ENCODE measurements around the gene HSF2BP.
"Not testable (repeated sequence)": the region's sequence is repeated elsewhere in the genome, so short reads cannot be mapped to it uniquely, and the experiment has no call there.

HSF2BP gene

DNA sequence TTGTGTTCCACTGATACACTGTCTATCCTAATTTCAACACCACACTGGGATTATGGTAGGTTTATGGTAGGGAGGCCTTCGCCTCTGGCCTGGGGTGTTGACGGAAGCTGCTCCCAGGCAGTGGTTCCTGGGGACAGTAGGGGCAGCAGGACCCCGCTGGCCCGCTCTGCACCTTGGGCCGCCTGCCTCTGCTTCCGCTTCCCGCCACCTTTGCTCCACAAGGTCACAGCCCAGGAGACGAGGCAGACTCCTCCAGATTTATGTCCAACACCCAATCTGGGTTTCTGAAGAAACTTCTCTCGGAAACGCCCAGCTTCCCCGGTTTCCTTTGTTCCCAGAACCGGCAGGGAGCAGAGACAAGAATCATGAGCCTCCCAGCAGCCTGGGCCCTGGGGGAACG, 155.4 kb downstream of the HSF2BP start:
- H3K36me3 ChIP-seq (ENCODE audit: control insufficient read depth, insufficient read depth, low read length, severe bottlenecking); H3K4me3 ChIP-seq (ENCODE audit: low read length); H3K9ac ChIP-seq (ENCODE audit: low read length); H3K9me3 ChIP-seq (ENCODE audit: control insufficient read depth, low read length); H3K27me3 ChIP-seq (replicated peaks; ENCODE audit: control insufficient read depth, insufficient read depth, low read length); DNase-seq (ENCODE audit: low read depth); H3K4me1 ChIP-seq (ENCODE audit: control insufficient read depth, insufficient read depth, low read length): not testable (repeated sequence)

DNA sequence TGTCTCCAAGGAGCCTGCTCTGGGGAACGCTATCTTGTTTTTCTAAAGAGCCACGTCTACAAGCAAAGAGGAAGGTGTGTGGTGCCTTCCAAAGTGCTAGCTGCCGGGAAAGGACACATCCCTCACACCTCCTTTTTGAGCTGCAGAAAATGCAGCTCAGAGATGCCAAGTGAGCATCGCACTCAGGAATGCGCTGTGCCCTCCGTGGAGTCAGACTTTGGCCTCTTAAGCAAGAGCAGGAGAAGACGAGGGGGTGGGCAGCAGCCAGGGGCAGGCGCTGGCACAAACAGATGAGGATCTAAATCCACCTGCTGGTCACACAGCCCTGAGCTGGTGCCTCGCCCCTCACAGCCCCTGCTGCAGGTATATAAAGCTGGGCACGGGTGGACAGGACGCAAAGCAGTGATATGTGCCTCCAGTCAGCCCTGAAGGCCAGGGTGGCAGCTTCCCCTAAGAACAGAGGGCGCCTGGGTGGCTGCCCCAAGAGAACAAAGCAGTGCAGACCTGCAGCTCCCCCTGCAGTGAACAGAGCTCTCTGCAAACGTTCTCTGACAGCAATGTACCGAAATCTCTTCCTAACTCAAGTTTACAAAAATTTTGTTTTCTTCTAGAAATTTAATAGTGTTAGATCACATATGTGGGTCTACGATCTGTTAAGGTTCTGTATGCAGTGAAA, 156.1 kb downstream of the HSF2BP start:
- not testable (repeated sequence) for H3K4me1 ChIP-seq (ENCODE audit: control insufficient read depth, insufficient read depth, low read length); H3K36me3 ChIP-seq (ENCODE audit: control insufficient read depth, insufficient read depth, low read length, severe bottlenecking); DNase-seq (ENCODE audit: low read depth); H3K9ac ChIP-seq (ENCODE audit: low read length); H3K9me3 ChIP-seq (ENCODE audit: control insufficient read depth, low read length); H3K4me3 ChIP-seq (ENCODE audit: low read length); H3K27me3 ChIP-seq (replicated peaks; ENCODE audit: control insufficient read depth, insufficient read depth, low read length)

- not testable (repeated sequence) for H3K27me3 ChIP-seq (replicated peaks; ENCODE audit: control insufficient read depth, insufficient read depth, low read length); H3K9me3 ChIP-seq (ENCODE audit: control insufficient read depth, low read length); H3K36me3 ChIP-seq (ENCODE audit: control insufficient read depth, insufficient read depth, low read length, severe bottlenecking); H3K4me3 ChIP-seq (ENCODE audit: low read length); DNase-seq (ENCODE audit: low read depth); H3K4me1 ChIP-seq (ENCODE audit: control insufficient read depth, insufficient read depth, low read length); H3K9ac ChIP-seq (ENCODE audit: low read length)
Measured at GRCh38 chr21:43502407-43503071, 156.7 kb downstream of the HSF2BP start.

GRCh38 chr21:43498924-43499323, 160.4 kb downstream of the HSF2BP start:
- not testable (repeated sequence) for H3K4me3 ChIP-seq (ENCODE audit: low read length); H3K9me3 ChIP-seq (ENCODE audit: control insufficient read depth, low read length); H3K27me3 ChIP-seq (replicated peaks; ENCODE audit: control insufficient read depth, insufficient read depth, low read length); H3K9ac ChIP-seq (ENCODE audit: low read length); DNase-seq (ENCODE audit: low read depth); H3K36me3 ChIP-seq (ENCODE audit: control insufficient read depth, insufficient read depth, low read length, severe bottlenecking); H3K4me1 ChIP-seq (ENCODE audit: control insufficient read depth, insufficient read depth, low read length)

DNA sequence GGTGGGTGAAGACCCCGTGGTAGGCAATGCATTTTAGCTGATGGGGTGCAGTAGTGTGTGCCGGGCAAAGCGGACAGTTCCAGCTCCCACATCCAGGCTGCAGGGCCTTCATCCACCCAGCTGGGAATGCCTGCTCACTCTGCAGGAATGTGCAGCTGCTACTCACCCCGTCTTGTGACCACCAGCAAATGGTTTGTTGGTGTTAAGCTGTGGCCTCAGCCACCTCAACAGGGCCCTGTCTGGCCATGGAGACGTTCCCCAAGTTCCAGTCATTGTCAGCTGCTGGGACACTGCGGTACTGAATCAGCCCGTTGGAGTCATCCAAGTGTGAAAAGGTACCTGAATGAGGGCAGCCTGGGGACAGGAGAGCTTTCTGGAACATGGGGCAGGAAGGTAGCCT, 161.2 kb downstream of the HSF2BP start:
- H3K36me3 ChIP-seq (ENCODE audit: control insufficient read depth, insufficient read depth, low read length, severe bottlenecking); H3K27me3 ChIP-seq (replicated peaks; ENCODE audit: control insufficient read depth, insufficient read depth, low read length); H3K4me3 ChIP-seq (ENCODE audit: low read length); H3K4me1 ChIP-seq (ENCODE audit: control insufficient read depth, insufficient read depth, low read length); H3K9me3 ChIP-seq (ENCODE audit: control insufficient read depth, low read length); H3K9ac ChIP-seq (ENCODE audit: low read length); DNase-seq (ENCODE audit: low read depth): not testable (repeated sequence)

GRCh38 chr21:43494279-43495012, 164.8 kb downstream of the HSF2BP start:
- H3K9me3 ChIP-seq (ENCODE audit: control insufficient read depth, low read length); H3K9ac ChIP-seq (ENCODE audit: low read length); H3K4me3 ChIP-seq (ENCODE audit: low read length); H3K36me3 ChIP-seq (ENCODE audit: control insufficient read depth, insufficient read depth, low read length, severe bottlenecking); DNase-seq (ENCODE audit: low read depth); H3K27me3 ChIP-seq (replicated peaks; ENCODE audit: control insufficient read depth, insufficient read depth, low read length); H3K4me1 ChIP-seq (ENCODE audit: control insufficient read depth, insufficient read depth, low read length): not testable (repeated sequence)

GRCh38 chr21:43493471-43493870, 165.8 kb downstream of the HSF2BP start:
- H3K27me3 ChIP-seq (replicated peaks; ENCODE audit: control insufficient read depth, insufficient read depth, low read length); DNase-seq (ENCODE audit: low read depth); H3K36me3 ChIP-seq (ENCODE audit: control insufficient read depth, insufficient read depth, low read length, severe bottlenecking); H3K9me3 ChIP-seq (ENCODE audit: control insufficient read depth, low read length); H3K4me1 ChIP-seq (ENCODE audit: control insufficient read depth, insufficient read depth, low read length); H3K4me3 ChIP-seq (ENCODE audit: low read length); H3K9ac ChIP-seq (ENCODE audit: low read length): not testable (repeated sequence)

DNA sequence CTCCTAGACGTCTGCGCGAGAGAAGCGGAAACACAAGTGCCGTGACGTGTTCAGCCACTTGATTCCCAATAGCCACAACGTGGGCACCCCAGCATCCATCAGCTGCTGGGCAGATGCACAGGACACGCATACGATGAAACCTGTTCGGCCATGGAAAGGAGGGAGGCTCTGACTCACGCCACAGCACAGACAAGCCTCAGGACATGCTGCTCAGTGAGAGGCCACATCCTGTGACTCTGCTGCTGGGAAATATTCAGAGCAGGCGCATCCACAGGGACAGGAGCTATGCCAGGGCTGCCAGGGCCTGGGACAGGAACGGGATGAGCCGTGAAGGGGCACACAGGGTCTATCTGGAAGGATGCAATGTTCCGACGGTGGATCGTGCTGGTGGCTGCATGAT, 171.1 kb downstream of the HSF2BP start:
- H3K27me3 ChIP-seq (replicated peaks; ENCODE audit: control insufficient read depth, insufficient read depth, low read length); H3K9me3 ChIP-seq (ENCODE audit: control insufficient read depth, low read length); DNase-seq (ENCODE audit: low read depth); H3K4me3 ChIP-seq (ENCODE audit: low read length); H3K9ac ChIP-seq (ENCODE audit: low read length); H3K4me1 ChIP-seq (ENCODE audit: control insufficient read depth, insufficient read depth, low read length); H3K36me3 ChIP-seq (ENCODE audit: control insufficient read depth, insufficient read depth, low read length, severe bottlenecking): not testable (repeated sequence)

DNA sequence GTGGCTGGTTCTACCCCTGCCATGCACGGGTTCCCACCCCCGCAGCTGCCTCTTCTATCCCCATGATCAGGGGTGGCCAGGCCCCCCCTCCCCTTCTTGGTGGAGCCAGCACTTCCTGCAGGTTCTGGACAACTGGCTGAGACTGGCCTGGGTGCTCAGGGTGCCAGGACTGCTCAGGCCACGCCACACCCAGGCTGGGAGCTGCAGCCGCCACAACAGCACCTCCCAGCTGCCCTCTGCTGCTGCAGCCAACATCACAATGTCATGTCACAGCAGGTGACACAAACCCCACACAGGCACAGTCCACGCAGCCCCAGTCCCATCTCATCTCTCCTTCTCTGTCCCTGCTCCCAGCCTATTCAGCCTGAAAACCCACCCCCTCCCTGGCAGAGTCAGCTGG, 173.2 kb downstream of the HSF2BP start:
- H3K4me1 ChIP-seq (ENCODE audit: control insufficient read depth, insufficient read depth, low read length); H3K9ac ChIP-seq (ENCODE audit: low read length); H3K9me3 ChIP-seq (ENCODE audit: control insufficient read depth, low read length); DNase-seq (ENCODE audit: low read depth); H3K27me3 ChIP-seq (replicated peaks; ENCODE audit: control insufficient read depth, insufficient read depth, low read length); H3K36me3 ChIP-seq (ENCODE audit: control insufficient read depth, insufficient read depth, low read length, severe bottlenecking); H3K4me3 ChIP-seq (ENCODE audit: low read length): not testable (repeated sequence)

DNA sequence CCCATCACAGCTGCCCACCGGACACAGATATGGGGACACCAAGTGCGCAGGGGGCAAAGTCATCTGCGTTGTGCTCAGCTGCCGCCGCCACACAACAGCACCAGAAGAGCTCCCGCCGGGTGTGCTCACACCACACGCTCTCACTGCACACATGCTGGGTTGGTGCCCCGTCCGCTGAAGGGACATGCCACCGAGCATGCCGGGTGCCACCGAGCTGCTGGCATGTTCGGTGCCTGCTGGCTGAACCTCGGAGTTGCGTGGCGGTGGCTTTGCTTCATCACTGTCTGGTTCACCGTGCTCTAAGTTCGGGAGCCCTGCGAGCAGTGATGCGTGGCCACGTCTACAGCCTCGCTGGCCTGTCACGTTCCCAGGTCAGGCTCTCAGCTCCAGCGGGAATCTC, 174.3 kb downstream of the HSF2BP start:
- DNase-seq (ENCODE audit: low read depth); H3K36me3 ChIP-seq (ENCODE audit: control insufficient read depth, insufficient read depth, low read length, severe bottlenecking); H3K9ac ChIP-seq (ENCODE audit: low read length); H3K9me3 ChIP-seq (ENCODE audit: control insufficient read depth, low read length); H3K4me1 ChIP-seq (ENCODE audit: control insufficient read depth, insufficient read depth, low read length); H3K4me3 ChIP-seq (ENCODE audit: low read length); H3K27me3 ChIP-seq (replicated peaks; ENCODE audit: control insufficient read depth, insufficient read depth, low read length): not testable (repeated sequence)

DNA sequence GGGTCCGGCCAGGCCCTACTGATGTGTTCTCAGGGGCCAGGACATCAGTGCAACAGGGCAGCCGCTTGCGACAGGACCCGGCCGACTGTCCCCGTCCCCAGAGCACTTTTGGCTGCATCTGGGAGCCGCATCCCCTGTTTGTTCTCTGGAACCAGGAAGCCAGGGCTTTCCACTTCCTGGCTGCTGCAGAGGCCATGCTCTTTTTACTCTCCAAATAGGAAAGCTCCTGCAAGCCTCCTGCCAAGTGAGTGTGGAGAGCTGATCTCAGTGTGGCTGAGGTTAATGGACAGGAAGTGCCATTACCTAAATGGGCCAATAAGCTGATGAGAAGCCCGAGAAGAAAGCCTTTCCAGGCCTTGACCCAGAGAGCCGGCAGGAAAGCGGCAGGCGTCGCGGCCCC, 180.1 kb downstream of the HSF2BP start:
- H3K9me3 ChIP-seq (ENCODE audit: control insufficient read depth, low read length); H3K4me1 ChIP-seq (ENCODE audit: control insufficient read depth, insufficient read depth, low read length); H3K27me3 ChIP-seq (replicated peaks; ENCODE audit: control insufficient read depth, insufficient read depth, low read length); H3K36me3 ChIP-seq (ENCODE audit: control insufficient read depth, insufficient read depth, low read length, severe bottlenecking); H3K4me3 ChIP-seq (ENCODE audit: low read length); DNase-seq (ENCODE audit: low read depth); H3K9ac ChIP-seq (ENCODE audit: low read length): not testable (repeated sequence)

Measured in adipocyte (in vitro differentiated cells).